ENCODE measurements around the gene SLIT3.

DNA sequence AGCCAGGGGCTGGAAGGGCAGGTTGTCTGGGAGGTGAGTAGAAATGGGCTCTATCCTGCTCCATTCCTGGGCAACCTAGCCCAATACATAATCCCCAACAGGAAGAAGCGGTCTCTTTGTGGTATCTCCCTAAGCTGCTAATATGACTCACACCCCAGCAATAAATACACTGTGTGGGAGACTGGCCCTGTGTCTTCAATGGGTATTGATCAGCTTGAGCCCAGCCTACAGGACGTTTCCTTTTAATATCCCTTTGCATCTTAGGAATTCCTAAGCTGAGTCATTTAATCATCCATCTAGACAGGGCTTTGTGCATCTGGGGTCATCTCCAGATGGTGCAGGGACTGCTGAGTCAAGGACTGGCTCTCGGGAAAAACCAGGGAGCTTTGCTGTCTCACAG is 514.8 kb downstream of the SLIT3 start:
- TF ChIP-seq POLR2AphosphoS5 (IDR thresholded peaks at IDR 0.05; ENCODE audit: borderline replicate concordance, low read depth, low read length), result no peak
- TF ChIP-seq EZH2 (IDR thresholded peaks at IDR 0.05), result no peak

Measured in SK-N-MC (cell line).